Measurements from ENCODE around the gene CDK17.

Gene CDK17

GRCh38 chr12:96308881-96309280 lies 91.4 kb downstream of the CDK17 start:
- DNase-seq, result no peak

GRCh38 chr12:96305665-96306064 lies 94.6 kb downstream of the CDK17 start:
- no peak for DNase-seq

- DNase-seq, result no peak
Observed at GRCh38 chr12:96303653-96304052, 96.6 kb downstream of the CDK17 start.

- DNase-seq, result no peak
Observed at GRCh38 chr12:96302687-96303310, 97.4 kb downstream of the CDK17 start.

- no peak for DNase-seq
Observed at GRCh38 chr12:96301732-96302131, 98.5 kb downstream of the CDK17 start.

- DNase-seq, result no peak
Observed at GRCh38 chr12:96300064-96300463, 100.2 kb downstream of the CDK17 start.

GRCh38 chr12:96297504-96297903 lies 102.7 kb downstream of the CDK17 start:
- no peak for DNase-seq

GRCh38 chr12:96295532-96296160 lies 104.6 kb downstream of the CDK17 start:
- DNase-seq, result no peak

- DNase-seq, result no peak
Observed at GRCh38 chr12:96294831-96295230, 105.4 kb downstream of the CDK17 start.

- no peak for DNase-seq
Observed at GRCh38 chr12:96293093-96293492, 107.1 kb downstream of the CDK17 start.

GRCh38 chr12:96289067-96289466 lies 111.2 kb downstream of the CDK17 start:
- DNase-seq, result no peak

GRCh38 chr12:96285158-96285557 lies 115.1 kb downstream of the CDK17 start:
- DNase-seq, result no peak

GRCh38 chr12:96274331-96274730 lies 125.9 kb downstream of the CDK17 start:
- DNase-seq, result no peak

- DNase-seq, result no peak
Observed at GRCh38 chr12:96271469-96272199, 128.6 kb downstream of the CDK17 start.

- DNase-seq, result no peak
Observed at GRCh38 chr12:96266238-96266637, 134.0 kb downstream of the CDK17 start.

GRCh38 chr12:96265836-96266235 lies 134.4 kb downstream of the CDK17 start:
- DNase-seq, result no peak

GRCh38 chr12:96265400-96265799 lies 134.8 kb downstream of the CDK17 start:
- DNase-seq, result no peak

- no peak for DNase-seq
Observed at GRCh38 chr12:96263449-96263902, 136.8 kb downstream of the CDK17 start.

- no peak for DNase-seq
Observed at GRCh38 chr12:96261557-96261956, 138.7 kb downstream of the CDK17 start.

- no peak for DNase-seq
Observed at GRCh38 chr12:96260644-96261043, 139.6 kb downstream of the CDK17 start.

- DNase-seq, result no peak
Observed at GRCh38 chr12:96260231-96260630, 140.0 kb downstream of the CDK17 start.

- no peak for DNase-seq
Observed at GRCh38 chr12:96258104-96258961, 141.9 kb downstream of the CDK17 start.

- no peak for DNase-seq
Observed at GRCh38 chr12:96257550-96258103, 142.6 kb downstream of the CDK17 start.

Data from activated naive CD4-positive, alpha-beta T cell (primary cell).